Prostate gland (tissue), 2 donors: Measurements from ENCODE around the gene HK1.

Source experiments
- CTCF ChIP-seq, 4 experiments: fragments of 200-600 bp in 2 of 4; fragments of 450-650 bp in 2 of 4; sonication (generic) in 2 of 4; IDR thresholded peaks; 1 replicate in 3 of 4; 2 replicates in 1 of 4; pipeline ENCODE4 v1.5.1; 2016 to 2019; ENCODE audit warnings: antibody characterized with exemption in 4 of 4, mild to moderate bottlenecking in 2 of 4, moderate library complexity in 2 of 4
- POLR2A ChIP-seq: fragments of 450-650 bp; IDR thresholded peaks from one replicate; pipeline ENCODE4 v1.6.1; 2016; ENCODE audit warnings: antibody characterized with exemption, mild to moderate bottlenecking
- POLR2AphosphoS5 ChIP-seq: sonication (generic); formaldehyde crosslinking; IDR thresholded peaks from one replicate; pipeline ENCODE4 v1.6.1; 2017; ENCODE audit warnings: antibody characterized with exemption

DNA sequence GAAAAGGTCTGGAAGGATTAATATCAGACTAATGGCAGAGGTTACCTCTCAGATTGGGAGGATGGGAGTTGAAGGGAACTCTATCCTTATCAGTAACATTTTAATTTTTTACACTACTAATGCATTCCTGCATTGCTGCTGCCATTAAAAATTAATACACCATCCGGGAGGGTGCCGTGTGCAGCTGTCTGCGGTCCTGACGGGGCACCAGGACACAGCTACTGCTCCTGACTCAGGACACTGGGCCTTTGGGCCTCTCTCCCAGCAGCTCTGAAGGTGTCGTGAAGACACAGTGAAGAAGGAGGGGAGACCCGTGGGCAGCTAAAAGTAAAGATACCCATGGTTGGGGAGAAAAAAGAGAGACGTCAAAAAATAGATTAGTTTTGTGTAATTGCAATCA lies 23.4 kb upstream of the HK1 start:
- TF ChIP-seq CTCF (IDR thresholded peaks at IDR 0.05), result no peak
- TF ChIP-seq POLR2A, result no peak
- no peak for TF ChIP-seq POLR2AphosphoS5
